GM18858 (cell line): ENCODE measurements around the gene HS3ST6.
"Not testable (repeated sequence)": the region's sequence is repeated elsewhere in the genome, so short reads cannot be mapped to it uniquely, and the experiment has no call there.

ENCODE experiments used
- ATAC-seq: cut with Tn5 transposase; IDR thresholded peaks from one replicate; pipeline ENCODE4 v1.9.1; 2021; ENCODE audit not compliant: unreplicated experiment

HS3ST6 gene

DNA sequence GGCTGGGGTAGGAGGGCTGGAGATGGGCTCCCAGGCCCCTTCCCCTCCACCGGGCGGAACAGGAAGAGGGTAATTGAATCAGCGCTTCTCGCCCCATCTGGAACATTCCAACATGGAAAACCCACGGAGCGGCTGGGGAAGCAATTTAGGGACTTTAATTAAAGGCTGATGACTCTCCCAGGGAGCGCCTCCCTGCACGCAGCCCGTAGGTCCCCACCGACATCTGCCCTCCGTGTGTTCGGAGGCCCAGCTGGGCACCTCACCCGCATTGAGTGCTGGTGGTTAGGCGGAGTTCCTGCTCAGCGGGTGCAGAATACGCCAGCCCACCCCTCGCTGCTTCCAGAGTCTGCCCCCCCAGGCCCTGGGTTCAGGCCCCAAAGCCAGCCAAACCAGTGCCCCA is 10.0 kb downstream of the HS3ST6 start:
- ATAC-seq: no peak

- no peak for ATAC-seq
Observed at GRCh38 chr16:1907226-1907860, 10.9 kb downstream of the HS3ST6 start.

DNA sequence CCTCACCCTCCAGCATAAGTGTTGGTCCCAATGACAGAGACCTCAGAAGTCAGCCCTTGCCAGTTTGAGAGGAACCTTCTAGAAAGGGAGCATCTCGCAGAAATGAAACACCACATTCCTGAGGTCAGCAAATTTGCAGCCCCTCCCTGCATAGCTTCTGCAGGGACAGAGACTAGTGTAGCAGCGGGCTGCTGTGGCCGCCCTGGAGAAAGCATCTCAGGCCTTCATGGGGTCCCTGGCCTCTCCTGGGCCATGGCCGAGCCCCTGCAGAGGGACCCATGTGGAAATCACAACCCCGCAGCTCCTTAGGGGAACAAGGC is 11.4 kb downstream of the HS3ST6 start:
- ATAC-seq: no peak

DNA sequence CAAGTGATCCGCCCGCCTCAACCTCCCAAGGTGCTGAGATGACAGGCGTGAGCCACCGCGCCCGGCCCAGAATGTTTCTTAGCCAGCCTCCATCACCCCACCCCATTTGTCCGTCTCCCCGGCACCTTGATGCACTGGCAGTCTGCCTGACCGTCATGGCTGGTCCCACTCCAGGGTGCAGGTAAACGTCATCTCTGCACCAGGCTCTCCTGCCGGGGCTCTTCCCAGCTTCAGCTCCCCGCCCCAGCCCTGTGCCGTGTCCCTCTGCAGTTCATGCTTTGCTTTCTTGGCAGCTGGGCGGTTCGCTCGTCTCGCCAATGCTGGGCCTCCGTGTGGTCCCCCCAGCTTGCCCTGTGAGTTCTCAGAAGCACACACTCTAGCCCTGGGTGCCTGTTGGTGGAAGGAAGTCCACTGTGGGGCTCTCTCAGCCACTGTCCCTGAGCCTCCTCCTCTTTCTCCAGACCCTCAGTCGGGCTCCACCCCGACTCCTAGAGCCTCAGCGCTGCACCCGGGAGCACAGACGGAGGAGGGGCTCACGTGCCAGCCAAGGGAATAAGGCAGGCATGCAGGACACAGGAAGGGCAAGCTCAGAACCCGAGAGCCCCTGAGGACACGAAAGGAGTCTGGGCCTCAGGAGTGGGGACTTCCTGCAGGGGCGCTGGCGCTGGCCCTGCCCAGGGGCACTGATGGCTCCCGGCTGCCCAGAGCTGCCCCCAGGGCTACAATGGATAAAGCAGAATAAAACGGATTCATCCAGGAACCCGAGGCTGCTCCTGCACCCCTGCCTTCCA is 12.0 kb downstream of the HS3ST6 start:
- no peak for ATAC-seq

DNA sequence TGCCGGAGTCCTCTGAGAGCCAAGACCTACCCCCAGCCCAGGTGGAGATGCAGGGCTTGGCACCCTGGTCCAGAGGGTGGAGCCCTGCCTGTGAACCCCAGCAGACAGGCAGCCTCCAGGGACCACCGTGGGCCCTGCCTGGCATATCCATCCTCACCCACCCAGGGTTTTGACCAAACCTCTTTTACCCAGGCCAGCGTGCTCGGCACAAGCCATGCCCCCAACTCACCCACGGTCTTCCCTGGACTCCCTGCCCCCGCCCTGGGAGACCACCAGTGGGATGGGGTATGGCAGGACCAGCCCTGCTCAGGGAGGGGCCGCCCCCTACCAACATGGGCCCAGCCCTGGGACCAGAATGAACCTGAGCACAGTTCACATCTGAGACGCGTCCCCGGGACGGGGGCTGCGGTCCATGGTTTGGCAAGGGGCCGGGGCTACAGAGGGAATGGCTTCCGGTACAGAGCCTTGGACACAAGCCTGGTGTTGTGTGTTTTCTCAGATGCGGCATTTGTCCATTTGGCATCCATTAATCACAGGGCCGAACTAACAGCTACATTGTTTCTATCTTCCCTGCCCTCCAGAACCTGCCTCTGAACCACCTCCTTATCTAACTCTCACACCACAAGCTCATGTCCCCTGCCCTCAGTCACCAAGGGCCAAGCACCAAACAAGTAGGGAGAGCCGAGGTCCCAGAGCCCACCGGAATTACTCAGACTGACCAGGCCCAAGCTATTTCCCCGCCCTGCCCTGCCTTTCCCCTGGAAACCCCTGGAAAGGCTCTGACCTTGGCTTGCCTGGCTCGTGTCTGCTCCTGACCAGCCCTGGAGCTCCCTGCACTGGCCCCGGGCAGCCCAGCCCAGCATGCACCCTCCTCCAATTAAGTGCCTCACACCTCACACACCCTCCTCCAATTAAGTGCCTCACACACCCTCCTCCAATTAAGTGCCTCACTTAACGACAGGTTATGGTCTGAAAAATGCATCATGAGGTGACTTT is 14.1 kb downstream of the HS3ST6 start:
- no peak for ATAC-seq

DNA sequence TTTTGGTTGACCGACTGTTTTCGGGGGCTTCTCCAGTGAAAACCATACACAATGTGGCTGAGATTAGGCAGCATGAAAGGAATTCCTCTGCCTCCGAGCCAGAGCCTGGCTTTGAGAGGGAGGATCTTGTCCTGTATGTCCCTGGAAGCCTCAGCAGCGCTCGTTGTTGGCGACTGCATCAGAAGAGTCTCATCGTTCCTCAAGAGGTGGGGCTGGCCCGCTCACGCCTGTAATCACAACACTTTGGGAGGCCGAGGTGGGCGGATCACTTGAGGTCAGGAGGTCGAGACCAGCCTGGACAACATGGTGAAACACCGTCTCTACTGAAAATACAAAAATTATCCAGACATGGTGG is 15.0 kb downstream of the HS3ST6 start:
- no peak for ATAC-seq

DNA sequence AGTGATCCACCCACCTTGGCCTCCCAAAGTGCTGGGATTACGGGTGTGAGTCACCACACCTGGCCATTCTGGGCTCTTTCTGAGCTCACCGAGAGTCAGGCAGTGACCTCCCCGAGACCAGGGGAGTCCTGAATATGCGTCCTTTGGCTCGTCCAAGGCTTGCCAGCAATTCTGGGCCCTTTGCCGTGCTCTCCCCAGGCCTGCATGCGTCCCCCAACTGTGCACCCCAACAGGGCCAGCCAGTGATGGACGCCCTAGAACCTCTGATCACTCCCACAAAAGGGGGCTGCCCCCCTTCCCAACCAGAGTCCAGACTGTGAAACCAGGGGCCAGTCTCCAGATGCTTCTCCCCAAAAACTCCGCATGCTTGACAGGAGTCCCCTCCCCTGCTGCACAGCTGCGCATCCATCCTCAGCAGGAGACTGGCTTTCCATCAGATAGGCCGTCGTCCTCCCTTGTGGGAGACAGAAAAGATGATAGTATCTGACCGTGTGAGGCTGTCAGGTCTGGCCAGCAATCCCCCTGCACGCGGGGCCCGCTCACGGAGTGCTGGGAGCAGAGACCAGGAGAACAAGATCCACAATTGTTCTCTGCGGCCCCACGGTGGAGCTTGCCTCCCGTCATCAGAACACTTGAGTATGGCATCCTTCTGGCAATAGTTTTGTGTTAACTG is 15.5 kb downstream of the HS3ST6 start:
- ATAC-seq: no peak

DNA sequence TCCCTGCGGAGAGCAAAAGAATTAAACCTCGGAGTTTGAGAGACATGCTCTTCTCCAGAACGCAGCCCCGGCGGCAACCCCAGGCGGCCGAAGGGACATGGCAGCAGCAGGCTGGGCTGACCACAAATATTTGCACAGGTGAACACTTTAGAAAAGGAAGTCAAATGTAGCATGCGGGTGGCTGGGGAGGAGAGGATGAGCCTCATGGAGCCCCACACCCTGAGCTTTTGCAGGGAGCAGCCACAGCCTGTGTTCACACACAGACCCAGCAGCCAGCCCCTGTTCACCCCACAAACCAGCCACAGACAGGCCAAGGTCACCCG is 17.8 kb downstream of the HS3ST6 start:
- no peak for ATAC-seq

GRCh38 chr16:1899641-1900451 is 18.4 kb downstream of the HS3ST6 start:
- no peak for ATAC-seq

GRCh38 chr16:1897692-1898091 is 20.5 kb downstream of the HS3ST6 start:
- not testable (repeated sequence) for ATAC-seq

GRCh38 chr16:1895949-1896675 is 22.1 kb downstream of the HS3ST6 start:
- no peak for ATAC-seq

- no peak for ATAC-seq
Observed at GRCh38 chr16:1895068-1895467, 23.1 kb downstream of the HS3ST6 start.

GRCh38 chr16:1890708-1891050 is 27.5 kb downstream of the HS3ST6 start:
- no peak for ATAC-seq

DNA sequence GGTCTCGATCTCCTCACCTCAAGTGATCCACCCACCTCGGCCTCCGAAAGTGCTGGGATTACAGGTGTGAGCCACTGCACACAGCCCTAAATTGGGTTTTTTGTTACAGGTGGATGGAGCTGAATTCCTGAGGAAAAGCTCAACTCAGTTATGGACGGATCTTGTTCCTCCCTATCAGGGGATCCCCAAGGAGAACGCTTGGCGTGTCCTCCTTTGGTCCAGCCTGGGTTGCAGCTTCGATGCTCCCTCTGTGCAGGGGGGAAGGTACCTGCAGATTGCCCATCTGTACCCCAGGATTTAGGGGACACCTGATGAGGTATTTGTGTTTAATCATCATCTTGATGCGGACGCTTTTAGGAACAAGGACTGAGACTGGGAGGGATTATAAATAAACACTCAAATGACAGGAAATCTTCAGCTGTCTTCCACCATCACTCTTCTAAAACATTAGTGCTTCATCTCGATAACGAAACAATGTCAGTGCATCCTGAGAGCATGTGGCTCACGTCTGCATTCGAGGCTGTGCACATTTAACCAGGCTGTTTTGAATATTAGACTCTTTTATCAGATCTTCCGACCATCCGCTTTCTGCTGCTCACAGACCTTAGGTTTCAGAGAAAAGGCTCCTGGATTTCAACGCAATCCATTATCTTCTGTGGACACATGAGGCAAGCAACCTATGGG is 28.0 kb downstream of the HS3ST6 start:
- no peak for ATAC-seq

- no peak for ATAC-seq
Observed at GRCh38 chr16:1887711-1888354, 30.4 kb downstream of the HS3ST6 start.

GRCh38 chr16:1884889-1885288 is 33.3 kb downstream of the HS3ST6 start:
- ATAC-seq: no peak

GRCh38 chr16:1884155-1884760 is 34.0 kb downstream of the HS3ST6 start:
- ATAC-seq: no peak

DNA sequence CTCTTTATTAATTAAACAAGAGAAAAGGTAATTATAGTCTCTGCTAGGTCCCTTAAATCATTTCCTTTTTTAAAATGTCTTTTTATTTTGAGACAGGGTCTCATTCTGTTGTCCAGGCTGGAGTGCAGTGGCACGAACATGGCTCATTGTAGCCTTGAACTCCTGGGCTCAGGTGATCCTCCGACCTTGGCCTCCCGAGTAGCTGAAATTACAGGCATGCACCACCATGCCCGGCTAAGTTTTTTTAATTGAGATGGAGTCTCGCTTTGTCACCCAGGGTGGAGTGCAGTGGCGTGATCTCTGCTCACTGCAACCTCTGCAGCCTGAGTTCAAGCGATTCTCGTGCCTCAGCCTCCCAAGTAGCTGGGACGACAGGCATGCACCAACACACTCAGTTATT is 37.0 kb downstream of the HS3ST6 start:
- ATAC-seq: not testable (repeated sequence)
